Glomerular visceral epithelial cell (primary cell): ENCODE results near the gene SFR1.
A peak's percentile ranks its signal among the peaks of the same experiment; 100 is the strongest.

Experiments
- DNase-seq: peaks from one replicate; pipeline ENCODE4 v3.0.0-alpha.2; 2016; ENCODE audit errors: extremely low spot score

Gene SFR1, protein sequence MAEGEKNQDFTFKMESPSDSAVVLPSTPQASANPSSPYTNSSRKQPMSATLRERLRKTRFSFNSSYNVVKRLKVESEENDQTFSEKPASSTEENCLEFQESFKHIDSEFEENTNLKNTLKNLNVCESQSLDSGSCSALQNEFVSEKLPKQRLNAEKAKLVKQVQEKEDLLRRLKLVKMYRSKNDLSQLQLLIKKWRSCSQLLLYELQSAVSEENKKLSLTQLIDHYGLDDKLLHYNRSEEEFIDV

DNA sequence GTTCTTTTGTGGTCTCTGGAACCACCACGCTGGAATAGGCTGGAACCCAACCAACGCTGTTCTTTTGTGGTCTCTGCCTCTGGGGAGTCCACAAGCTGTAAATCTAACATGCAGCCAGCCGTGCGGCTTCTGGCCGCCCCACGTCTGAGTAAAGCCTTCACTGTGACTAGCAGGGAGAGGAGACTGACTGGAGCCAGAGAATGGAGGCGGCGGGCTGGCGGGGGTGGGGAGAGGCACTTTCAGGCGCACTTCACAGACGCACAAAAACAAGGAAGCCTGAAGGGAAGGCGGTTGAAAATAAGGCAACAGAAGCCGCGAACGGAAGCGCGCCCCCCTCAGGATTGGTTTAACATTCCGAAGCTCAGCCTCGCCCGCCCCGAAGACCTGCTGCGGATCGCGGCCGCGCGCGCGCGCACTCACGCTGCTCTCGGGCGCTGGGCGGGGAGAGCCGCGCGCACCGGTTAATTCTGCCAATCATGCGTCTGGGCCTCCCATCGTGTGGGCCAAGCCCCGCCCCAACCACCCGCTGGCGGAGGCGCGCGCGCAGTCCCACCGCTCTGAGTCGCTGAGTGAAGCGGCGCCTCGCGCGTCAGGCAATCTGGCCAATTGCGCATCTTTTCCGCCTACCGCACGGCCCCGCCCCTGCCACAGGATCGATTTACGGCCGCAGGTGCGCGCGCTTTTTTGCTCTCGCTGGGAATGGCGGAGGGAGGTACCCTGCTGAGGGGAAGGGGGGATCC lies at the start of gene SFR1:
Gene SFR1, plus strand, starts transcription at position 687 of the 740 bp plus-strand sequence. Its CDS starts 13 bp downstream, at position 700.
- DNase-seq, result peak; percentile 99

DNA sequence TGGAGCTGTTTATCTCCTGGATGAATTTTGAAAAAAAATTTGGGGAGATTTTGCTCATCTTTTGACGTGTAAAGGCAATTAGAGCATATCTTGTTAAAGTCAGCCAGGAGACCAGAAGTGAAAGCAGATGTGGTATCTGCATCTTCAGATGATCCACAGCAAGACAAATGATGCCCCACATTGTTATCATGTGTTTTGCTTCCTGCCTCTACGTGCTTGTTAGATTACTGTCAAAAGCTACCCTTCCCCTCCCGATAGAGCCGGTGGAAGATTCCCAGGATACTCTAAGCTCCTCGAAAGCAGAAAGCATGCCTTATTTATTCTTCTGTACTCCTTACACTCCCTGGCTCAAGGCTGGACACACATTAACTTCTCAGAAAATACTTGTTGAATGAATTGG lies 49.2 kb upstream of the SFR1 start:
- DNase-seq, result no peak

DNA sequence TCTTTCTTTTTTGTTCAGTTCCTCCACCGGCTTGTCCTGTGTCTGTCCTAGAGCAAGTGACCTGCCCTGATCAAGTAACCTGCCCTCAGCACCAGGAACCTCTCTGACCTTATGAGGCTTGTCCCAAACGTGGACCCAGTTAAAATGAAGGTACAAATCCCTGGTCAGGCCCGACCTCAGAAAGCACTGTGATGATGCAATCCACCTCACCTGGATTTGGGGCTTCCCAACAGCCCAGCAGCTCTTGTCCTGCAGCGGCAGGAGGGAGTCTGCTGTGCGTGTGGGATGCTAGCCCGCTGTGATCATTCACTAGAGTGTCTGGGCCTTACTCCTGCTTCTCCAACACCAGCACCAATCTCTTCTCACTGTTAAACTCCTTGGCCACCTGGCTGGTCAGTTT lies 47.5 kb upstream of the SFR1 start:
- DNase-seq, result no peak

DNA sequence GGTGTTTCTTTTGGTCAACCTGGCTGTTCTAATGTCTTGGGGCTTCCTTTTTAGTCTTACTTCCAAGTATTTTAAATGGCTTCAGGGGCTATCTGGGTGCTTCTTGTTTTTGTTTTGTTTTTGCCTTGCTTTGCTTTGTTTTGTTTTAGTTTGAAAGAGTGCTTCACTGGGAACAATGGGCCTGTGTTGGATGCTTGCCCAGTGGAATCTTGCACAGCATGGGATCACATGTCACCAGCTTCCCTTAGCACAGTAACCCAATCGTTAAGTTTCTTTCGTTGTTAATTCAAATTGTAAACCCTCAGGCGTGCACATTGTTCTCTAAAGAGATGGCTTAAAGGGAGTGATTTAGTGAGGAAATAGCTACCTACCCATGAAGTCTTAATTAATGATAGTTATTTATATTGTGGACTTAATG lies 45.2 kb upstream of the SFR1 start:
- no peak for DNase-seq

DNA sequence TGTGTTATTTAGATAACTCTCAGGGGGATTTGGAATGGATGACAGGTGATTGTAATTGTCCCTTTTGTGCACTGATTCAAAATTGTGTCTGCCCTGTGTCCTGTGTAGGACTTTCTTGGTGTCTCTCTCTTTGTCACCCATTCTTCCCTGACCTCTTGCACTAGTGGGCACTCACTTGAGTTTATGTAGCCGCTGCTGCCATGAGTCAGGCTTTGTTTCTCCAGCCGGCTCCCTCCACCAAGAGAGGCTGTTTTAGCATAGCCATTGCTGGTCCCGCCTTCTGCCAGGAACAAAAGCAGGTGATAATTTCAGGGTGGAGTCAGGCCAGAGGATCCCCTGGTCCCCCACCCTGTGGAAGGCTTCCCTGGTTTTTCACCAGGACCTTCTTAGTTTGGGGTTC lies 44.7 kb upstream of the SFR1 start:
- DNase-seq, result no peak

DNA sequence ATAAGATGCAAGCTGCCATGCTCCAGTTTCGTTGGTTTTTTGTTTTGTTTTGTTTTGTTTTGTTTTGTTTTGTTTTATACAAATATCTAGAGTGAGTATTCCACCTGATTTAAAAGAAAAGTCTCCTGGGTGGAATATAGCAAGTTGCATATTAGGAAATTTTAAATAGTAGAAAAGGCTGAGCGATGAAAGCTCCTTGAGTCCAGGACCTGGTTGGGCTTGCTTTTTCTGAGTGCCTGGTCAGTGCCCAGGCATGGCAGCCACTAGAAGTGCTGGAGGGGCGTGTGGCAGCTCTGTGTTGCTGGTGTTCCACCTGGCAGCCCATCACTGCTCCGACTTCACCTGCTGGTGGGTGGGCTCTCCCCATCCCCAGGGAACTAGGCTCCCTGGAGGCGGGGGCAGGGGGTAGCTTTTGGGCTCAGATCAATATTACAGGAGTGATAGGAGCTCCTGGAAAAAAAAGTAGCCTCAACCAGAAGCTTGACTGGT lies 44.3 kb upstream of the SFR1 start:
- DNase-seq, result no peak

DNA sequence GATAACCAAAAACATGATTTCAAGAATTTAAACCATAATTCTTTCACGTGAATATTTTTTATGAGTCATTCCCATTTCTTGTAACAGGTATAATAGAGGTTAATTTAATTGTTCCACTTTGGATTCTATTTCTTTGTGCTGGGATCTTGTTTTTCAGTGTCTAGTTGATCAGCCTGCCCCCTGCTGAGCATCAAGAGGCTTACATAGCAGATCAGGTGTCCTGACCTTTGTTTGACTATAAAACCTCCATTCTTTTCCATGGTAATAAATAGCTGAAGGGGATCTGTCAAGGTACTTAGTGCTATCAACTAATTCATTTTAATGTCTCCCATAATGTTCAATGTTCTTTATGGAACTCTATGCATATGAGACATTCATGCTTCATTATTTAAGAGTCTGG lies 41.2 kb upstream of the SFR1 start:
- peak; percentile 13 for DNase-seq

DNA sequence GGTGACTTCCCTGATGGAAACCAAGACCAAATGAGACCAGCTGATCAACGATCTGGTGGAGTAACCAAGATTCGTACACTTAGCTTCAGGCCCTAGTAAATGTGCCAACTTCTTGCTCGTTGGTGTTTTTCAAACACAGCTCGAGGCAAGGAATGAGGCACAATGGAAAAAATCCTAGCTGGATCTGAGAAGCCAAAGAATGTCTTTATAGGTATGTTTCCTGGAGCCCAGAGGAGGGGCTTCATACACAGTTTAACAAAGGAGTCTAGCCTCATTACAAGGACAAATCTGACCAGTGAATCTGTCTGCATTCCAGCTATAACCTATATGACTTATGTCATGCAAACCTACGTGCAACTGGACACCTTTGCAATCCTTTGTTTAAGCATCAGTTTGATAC lies 40.0 kb upstream of the SFR1 start:
- DNase-seq, result no peak

DNA sequence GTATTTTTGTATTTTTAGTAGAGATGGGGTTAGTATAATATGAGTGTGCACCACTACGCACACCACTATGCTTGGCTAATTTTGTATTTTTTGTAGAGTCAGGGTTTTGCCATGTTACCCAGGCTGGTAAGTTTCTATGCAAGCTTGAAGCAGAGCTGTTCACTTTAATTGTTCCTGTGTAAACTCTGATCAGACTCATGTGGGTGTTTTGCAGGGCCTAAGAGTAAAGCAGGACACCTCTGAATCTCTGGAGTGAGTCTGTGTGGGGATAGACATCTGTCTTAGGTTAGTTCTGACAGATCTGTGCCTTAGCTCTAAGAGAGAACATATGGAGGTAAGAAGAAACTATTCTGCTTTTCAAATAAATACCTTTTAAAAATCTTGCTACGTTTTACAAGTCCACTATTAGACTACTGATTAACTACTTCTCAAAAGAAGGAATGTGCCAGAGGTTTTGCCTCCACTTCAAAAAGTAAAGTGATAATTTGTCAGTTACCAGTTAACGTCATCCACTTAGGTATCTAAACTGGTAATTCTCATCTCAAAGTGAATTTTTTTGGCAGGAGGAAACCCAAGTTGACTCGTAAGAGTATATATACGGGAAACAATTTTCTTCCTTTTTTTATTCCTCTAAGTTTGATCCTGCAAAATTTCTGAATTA lies 37.4 kb upstream of the SFR1 start:
- no peak for DNase-seq

DNA sequence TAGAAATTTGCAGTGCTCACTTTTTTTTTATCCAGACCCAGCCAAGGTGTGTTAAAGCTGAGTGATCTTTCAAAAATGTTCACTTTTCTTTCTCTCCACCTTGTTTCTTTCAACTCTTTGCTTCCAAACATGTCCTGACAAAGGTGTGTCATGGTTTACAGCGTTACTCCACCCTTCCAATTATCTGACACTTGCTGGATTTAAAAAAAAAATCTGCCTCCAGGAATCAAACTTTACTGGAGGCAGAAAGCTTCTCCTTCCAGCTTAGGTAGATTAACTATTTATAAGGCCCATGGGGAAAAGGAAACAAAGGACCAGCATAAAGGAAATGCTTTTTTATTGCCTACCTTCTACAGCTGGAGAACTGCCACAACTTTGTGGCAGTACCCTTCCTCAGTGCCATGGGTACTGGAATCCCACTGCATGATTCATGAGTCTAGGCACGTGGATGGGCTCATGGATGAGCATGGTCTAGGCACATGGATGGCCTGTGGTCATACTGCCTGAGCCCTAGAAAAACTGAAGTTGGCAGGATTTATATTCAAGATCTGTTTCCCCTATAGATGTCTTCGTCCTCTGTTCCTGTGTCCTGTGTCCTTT lies 36.1 kb upstream of the SFR1 start, which contains the start of gene COL17A1:
Gene COL17A1, minus strand, starts transcription at position 80 of the 600 bp plus-strand sequence. CDS start 5,207 bp downstream, outside the sequence.
- no peak for DNase-seq

DNA sequence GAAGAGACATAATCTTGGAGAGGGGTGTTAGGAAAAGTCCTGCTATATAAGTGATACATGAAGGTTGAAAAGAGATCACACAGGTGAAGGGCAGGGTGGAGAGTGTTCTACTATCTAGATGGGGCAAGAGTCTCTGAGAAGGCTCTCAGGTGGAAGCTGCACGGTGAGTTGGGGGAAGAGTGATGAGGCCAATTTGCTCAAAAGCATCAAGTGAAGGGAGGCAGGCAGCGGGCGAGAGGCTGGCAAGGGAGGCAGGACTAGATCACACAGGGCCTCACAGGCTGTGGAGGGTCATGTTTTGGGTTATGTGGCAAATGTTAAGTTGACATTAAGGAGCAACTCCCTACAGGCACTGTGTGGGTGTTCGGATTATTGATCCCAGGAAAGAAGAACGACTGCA lies 33.7 kb upstream of the SFR1 start:
- no peak for DNase-seq

DNA sequence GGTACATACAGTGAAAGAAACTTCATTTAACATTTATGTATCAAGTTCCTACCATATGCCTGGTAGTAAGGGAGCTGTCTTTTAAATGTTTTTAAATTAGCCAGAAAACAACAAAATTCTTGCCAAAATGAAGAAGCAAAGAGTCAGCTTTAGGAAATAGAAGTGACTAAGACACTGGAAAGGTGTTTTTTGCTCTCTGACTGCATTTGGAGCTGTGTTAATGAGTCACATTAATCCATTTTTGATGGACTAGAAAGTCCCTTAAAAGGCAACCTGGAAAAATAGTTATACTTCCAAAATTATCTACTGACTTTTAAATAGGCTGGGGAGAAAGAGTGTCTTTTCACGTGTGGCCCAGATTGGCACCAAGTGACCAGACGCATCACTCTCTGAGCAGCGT lies 32.4 kb upstream of the SFR1 start:
- DNase-seq, result no peak

DNA sequence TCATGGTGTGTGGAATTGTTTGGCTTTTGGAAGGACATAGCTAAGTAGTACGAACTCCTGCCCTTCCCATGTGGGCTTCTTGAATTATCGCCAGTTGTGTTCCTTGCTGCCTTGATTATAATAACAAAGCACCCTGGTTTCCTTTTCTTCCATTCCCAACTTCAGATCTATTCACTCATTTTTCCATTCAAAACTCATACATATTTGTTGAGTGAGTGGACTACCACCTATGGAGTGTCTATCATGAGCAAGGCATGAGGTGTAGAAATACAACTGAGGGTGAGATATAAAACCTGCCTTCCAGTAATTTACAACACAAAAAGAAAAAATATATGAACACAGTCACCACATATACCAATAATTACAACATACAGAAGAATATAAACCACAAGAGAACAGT lies 31.4 kb upstream of the SFR1 start:
- DNase-seq, result no peak

DNA sequence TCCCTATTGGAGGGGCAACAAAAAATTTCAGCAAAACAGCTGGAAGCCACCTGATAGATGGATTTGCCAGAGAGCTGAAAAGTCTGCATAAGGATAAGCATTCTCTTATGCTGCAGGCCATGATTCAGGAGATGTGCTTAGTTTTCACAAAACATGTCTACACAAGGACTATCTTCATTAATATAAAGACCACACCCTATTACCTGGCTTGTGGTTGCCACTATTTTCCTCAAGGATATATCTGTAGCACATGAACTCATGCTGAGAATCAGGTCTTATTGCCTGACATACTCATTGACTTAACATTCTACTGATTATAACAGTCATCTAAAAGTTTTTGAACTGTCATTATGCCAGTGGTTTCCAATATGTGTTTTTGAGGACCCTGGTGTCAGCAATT lies 29.2 kb upstream of the SFR1 start:
- DNase-seq, result no peak

DNA sequence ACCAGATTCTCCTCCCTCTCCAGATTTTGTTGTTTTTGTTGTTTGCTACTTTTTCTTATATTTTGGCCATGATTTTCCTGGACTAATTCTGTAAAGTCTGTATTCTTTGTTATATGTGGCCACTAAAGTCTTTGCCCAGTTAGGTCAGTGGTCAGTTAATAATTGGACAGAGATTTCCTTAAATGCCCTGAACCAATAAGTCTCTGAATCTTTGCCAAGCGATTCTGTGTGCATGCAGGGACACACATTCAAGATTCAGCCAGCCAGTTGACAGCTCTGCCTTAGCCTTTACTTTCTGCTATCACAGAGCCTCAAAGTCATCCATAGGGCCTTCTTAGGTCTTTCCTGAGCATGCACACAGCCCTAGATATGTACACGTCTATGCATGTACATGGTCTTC lies 25.3 kb upstream of the SFR1 start:
- peak; percentile 22 for DNase-seq

DNA sequence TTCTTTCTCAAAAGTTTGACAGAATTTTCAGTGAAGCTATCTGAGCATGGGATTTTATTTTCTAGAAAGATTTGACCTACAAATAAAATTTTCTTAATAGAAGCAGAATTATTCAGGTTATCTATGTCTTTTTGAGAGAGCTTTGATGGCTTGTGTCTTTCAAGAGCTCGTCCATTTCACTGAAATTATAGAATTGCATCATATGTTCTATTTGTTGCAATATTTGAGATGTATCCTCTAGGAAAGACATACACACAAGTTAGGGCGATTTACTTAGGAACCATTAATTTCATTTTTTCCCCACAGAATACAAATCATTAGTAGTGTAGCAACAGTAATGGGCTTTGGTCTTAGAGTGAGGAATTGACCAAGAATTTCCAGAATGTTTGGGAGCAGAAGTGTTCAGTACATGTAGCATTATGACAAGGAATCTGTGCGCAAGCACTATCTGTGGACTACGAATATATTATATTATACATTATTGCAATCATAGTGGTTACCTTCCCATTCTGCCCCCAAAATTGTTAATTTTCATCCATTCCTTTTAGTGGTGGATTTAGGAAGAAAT lies 23.5 kb upstream of the SFR1 start:
- no peak for DNase-seq

DNA sequence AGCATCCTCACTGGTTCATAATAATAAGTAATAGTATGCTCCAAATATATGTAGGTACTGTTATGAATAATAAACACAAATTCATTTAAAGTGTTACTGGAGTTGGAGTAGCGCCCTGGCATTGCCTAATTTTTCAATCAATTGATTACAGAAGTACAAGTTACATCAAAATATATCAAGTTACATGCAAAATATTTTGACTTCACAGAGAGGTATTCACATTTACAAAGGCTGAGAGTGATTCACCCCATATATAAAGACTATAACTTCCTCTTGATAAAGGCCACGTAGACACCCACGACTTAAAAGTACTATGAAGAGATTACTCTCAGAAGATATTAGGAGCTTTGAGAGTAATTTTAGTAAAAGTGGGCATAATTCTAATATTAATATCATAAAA lies 22.7 kb upstream of the SFR1 start:
- DNase-seq, result no peak

DNA sequence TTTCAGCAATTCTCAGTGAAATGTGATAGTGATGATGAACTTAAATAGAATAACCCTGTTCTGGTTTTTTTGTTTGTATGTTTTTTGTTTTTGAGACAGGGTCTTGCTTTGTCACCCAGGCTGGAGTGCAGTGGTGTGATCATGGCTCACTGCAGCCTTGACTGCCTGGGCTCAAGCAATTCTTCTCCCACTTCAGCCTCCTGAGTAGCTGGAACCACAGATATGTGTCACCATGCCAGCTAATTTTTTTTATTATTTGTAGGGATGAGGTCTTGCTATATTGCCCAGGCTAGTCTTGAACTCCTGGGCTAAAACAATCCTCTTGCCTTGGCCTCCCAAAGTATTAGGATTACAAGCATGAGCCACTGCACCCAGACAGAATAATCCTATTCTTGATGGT lies 22.0 kb upstream of the SFR1 start:
- DNase-seq, result no peak

DNA sequence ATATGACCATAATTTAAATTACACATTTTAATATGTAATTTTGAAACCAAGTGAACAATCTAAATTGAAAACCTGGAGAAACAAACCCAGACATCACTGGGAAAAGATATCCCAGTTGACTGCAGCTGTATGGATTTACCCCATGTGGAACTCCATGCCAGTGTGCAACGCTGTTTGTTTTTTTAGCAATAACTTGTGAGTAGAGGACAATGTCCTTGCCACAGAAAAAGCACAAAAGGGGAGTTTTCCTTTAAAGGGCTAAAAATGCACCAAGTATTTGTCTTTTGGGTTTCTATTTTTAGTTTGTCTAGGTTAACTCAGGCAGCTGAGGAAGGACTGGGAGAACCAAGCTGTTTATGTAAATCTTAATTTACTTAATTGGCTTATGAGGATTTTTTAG lies 21.2 kb upstream of the SFR1 start:
- no peak for DNase-seq

DNA sequence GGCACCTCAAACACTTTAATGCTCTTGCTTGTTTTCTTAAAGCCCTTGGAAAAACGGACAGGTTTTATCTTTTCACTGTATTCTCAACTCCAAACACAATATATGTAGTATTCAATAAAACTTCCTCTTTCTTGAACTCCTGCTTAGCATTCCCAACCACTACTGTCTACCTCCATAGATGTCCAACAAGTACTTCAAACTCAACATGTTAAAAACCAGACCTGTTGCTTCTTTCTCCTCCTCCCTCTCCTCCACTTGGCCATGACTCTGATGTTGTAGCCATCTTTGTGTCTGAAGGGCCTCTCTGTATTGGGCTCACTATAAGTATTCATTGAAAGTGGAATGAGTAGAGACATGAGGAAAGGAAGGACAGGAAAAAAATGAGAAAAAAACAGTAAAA lies 20.1 kb upstream of the SFR1 start:
- DNase-seq, result no peak

DNA sequence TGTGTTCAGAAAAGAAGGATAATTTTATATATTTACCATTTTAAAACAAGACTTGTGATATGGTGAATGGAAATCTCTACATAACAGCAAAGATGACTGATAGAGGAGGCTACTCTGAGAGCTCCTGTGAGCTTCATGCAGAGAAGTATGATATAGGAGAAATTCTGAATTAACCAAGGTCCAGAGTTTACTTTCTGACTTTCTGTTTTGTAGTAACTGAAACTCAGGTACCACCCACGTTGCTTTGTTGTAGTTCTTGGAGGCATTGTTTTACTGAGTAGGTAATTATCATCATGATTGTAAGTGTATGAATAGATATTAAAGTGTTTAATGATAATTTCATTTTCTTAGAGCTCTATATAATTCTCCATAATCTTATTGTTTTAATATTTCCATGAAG lies 18.0 kb upstream of the SFR1 start:
- no peak for DNase-seq

DNA sequence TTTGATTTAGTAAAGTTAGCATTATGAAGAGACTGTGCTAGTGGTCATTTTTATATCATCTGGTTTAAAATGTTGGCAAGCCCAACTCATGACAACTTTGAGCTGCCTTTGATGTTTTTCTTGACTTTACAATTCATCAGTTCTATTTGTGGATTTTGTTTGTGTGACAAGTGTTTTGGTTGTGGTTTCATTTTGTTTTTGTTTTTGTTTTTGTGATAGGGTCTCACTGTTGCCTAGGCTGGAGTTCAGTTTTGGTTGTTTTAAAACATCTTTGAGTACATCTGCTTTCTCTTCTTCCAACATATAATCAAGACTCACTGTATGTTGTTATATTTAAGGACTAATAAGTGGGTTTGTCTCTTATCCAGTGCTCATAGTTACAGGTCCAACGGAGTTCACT lies 17.6 kb upstream of the SFR1 start:
- no peak for DNase-seq
